K562 (cell line): ENCODE data around the gene NFKBIB. TPM values are rescaled to one million over a fixed set of nuclear protein-coding genes. Genes with fewer than 3 reads are reported as not detected.

ENCODE experiments used
- ARID2 ChIP-seq: fragments of 450-650 bp; IDR thresholded peaks from 2 replicates; pipeline ENCODE4 v1.6.1; 2017; ENCODE audit warnings: antibody characterized with exemption, mild to moderate bottlenecking
- GATAD2A ChIP-seq: fragments of 450-650 bp; IDR thresholded peaks from 2 replicates; pipeline ENCODE4 v1.6.1; 2017
- HSF4 ChIP-seq: fragments of 250-450 bp; sonication (Bioruptor Pico); IDR thresholded peaks from 2 replicates; pipeline ENCODE4 v2.1.2; 2022; ENCODE audit warnings: mild to moderate bottlenecking, moderate library complexity, borderline replicate concordance
- KLF6 ChIP-seq: fragments of 250-450 bp; sonication (Bioruptor Pico); IDR thresholded peaks from 2 replicates; pipeline ENCODE4 v1.4.0; 2020; ENCODE audit warnings: mild to moderate bottlenecking, moderate library complexity, borderline replicate concordance
- MCM2 ChIP-seq: fragments of 450-650 bp; IDR thresholded peaks from 2 replicates; pipeline ENCODE4 v1.6.1; 2017; ENCODE audit warnings: low read depth, mild to moderate bottlenecking
- NFIX ChIP-seq: fragments of 250-450 bp; sonication (Bioruptor Pico); IDR thresholded peaks from 2 replicates; pipeline ENCODE4 v1.4.0; 2020; ENCODE audit warnings: low read depth, mild to moderate bottlenecking, moderate library complexity
- RFX1 ChIP-seq: fragments of 450-650 bp; IDR thresholded peaks from 2 replicates; pipeline ENCODE4 v1.6.1; 2016; ENCODE audit warnings: mild to moderate bottlenecking, moderate library complexity
- SIN3B ChIP-seq: fragments of 450-650 bp; IDR thresholded peaks from 2 replicates; pipeline ENCODE4 v1.6.1; 2017; ENCODE audit warnings: low read depth, mild to moderate bottlenecking, moderate library complexity
- ZBED1 ChIP-seq: IDR thresholded peaks from 2 replicates; pipeline ENCODE4 v1.6.1; 2014
- ZNF444 ChIP-seq: fragments of 250-450 bp; sonication (Bioruptor Pico); IDR thresholded peaks from 2 replicates; pipeline ENCODE4 v1.4.0; 2020; ENCODE audit warnings: mild to moderate bottlenecking, moderate library complexity
- polyA plus RNA-seq, 8 experiments: library from polyadenylated mRNA; depleted of rRNA in 4 of 8; stranded (reverse) in 5 of 8; unstranded in 3 of 8; fragments of >200 nt; fragmentation: Nextera tagmentation in 2 of 8; fragmentation: Illumina TruSeq in 1 of 8; extraction: Ambion mirVana in 2 of 8; extraction: Trizol in 1 of 8; gene quantifications; 2 replicates each; pipeline versions ENCODE4 v1.2.1 to v1.2.3, GENCODE V29; 2011 to 2014; ENCODE audit warnings: inconsistent platforms in 1 of 8, missing spikeins in 1 of 8
- total RNA-seq, 7 experiments: library from RNA; depleted of rRNA in 6 of 7; stranded (reverse); fragments of >200 nt in 6 of 7; fragmentation: Illumina TruSeq in 2 of 7; extraction: Trizol in 2 of 7; gene quantifications; 2 replicates each; pipeline versions ENCODE4 v1.2.1 to v1.2.3, GENCODE V29; 2011 to 2021; ENCODE audit warnings: low replicate concordance in 1 of 7
- TF ChIP-seq, protein P1 (sequence below): fragments of 450-650 bp; IDR thresholded peaks from 2 replicates; pipeline ENCODE4 v1.6.1; 2016; ENCODE audit warnings: mild to moderate bottlenecking, moderate library complexity
- TF ChIP-seq, protein P2 (sequence below): fragments of 450-650 bp; IDR thresholded peaks from 2 replicates; pipeline ENCODE4 v1.6.1; 2018; ENCODE audit warnings: mild to moderate bottlenecking, low read depth; ENCODE audit not compliant: partially characterized antibody
- TF ChIP-seq, protein P3 (sequence below): sonication (generic); formaldehyde crosslinking; IDR thresholded peaks from 2 replicates; pipeline ENCODE4 v1.8.0; 2022; ENCODE audit warnings: missing genetic modification reagents, mild to moderate bottlenecking, borderline replicate concordance

The NFKBIB gene
- total and polyA plus RNA-seq, 9 of the 15 experiments (the other 6 are each of a cell fraction or from before 2014, with no cell fraction given): 1.5 to 44.9 (median 10.4) TPM

DNA sequence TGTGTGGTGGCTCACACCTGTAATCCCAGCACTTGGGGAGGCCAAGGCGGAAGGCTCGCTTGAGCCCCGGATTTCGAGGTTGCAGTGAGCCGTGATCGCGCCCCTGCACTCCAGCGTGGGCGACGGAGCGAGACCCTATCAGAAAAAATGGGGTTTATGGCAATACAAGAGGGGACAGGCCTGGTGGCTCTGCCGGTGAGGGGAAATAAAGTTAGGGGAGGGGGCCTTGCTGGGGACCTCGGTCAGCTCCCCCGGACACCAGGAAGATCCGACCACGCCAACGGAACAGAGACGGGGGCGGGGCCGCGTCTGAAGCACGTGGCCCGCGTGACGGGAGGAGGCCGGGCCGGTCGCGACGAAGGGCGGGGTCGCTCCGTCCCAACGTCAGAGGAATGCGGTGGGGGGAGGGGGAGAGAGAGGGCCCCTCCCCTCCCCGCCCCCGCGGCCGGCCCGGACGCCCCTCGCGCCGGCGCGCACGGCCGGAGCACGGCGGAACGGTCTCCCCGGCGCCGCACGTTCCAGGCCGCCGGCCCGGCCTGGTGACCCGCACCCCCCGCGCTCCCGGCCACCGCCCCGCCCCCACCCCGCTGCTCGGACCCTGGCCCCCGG is 48.0 kb upstream of the NFKBIB start (continued):
- TF ChIP-seq, protein P1, sequence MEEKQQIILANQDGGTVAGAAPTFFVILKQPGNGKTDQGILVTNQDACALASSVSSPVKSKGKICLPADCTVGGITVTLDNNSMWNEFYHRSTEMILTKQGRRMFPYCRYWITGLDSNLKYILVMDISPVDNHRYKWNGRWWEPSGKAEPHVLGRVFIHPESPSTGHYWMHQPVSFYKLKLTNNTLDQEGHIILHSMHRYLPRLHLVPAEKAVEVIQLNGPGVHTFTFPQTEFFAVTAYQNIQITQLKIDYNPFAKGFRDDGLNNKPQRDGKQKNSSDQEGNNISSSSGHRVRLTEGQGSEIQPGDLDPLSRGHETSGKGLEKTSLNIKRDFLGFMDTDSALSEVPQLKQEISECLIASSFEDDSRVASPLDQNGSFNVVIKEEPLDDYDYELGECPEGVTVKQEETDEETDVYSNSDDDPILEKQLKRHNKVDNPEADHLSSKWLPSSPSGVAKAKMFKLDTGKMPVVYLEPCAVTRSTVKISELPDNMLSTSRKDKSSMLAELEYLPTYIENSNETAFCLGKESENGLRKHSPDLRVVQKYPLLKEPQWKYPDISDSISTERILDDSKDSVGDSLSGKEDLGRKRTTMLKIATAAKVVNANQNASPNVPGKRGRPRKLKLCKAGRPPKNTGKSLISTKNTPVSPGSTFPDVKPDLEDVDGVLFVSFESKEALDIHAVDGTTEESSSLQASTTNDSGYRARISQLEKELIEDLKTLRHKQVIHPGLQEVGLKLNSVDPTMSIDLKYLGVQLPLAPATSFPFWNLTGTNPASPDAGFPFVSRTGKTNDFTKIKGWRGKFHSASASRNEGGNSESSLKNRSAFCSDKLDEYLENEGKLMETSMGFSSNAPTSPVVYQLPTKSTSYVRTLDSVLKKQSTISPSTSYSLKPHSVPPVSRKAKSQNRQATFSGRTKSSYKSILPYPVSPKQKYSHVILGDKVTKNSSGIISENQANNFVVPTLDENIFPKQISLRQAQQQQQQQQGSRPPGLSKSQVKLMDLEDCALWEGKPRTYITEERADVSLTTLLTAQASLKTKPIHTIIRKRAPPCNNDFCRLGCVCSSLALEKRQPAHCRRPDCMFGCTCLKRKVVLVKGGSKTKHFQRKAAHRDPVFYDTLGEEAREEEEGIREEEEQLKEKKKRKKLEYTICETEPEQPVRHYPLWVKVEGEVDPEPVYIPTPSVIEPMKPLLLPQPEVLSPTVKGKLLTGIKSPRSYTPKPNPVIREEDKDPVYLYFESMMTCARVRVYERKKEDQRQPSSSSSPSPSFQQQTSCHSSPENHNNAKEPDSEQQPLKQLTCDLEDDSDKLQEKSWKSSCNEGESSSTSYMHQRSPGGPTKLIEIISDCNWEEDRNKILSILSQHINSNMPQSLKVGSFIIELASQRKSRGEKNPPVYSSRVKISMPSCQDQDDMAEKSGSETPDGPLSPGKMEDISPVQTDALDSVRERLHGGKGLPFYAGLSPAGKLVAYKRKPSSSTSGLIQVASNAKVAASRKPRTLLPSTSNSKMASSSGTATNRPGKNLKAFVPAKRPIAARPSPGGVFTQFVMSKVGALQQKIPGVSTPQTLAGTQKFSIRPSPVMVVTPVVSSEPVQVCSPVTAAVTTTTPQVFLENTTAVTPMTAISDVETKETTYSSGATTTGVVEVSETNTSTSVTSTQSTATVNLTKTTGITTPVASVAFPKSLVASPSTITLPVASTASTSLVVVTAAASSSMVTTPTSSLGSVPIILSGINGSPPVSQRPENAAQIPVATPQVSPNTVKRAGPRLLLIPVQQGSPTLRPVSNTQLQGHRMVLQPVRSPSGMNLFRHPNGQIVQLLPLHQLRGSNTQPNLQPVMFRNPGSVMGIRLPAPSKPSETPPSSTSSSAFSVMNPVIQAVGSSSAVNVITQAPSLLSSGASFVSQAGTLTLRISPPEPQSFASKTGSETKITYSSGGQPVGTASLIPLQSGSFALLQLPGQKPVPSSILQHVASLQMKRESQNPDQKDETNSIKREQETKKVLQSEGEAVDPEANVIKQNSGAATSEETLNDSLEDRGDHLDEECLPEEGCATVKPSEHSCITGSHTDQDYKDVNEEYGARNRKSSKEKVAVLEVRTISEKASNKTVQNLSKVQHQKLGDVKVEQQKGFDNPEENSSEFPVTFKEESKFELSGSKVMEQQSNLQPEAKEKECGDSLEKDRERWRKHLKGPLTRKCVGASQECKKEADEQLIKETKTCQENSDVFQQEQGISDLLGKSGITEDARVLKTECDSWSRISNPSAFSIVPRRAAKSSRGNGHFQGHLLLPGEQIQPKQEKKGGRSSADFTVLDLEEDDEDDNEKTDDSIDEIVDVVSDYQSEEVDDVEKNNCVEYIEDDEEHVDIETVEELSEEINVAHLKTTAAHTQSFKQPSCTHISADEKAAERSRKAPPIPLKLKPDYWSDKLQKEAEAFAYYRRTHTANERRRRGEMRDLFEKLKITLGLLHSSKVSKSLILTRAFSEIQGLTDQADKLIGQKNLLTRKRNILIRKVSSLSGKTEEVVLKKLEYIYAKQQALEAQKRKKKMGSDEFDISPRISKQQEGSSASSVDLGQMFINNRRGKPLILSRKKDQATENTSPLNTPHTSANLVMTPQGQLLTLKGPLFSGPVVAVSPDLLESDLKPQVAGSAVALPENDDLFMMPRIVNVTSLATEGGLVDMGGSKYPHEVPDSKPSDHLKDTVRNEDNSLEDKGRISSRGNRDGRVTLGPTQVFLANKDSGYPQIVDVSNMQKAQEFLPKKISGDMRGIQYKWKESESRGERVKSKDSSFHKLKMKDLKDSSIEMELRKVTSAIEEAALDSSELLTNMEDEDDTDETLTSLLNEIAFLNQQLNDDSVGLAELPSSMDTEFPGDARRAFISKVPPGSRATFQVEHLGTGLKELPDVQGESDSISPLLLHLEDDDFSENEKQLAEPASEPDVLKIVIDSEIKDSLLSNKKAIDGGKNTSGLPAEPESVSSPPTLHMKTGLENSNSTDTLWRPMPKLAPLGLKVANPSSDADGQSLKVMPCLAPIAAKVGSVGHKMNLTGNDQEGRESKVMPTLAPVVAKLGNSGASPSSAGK: peak; percentile 87
- TF ChIP-seq ZNF444 (CRISPR knock-in tag) (peak; percentile 88), SIN3B (no peak), MCM2 (no peak), RFX1 (no peak), NFIX (CRISPR knock-in tag) (no peak), HSF4 (CRISPR knock-in tag) (no peak), ZBED1 (no peak), KLF6 (CRISPR knock-in tag) (peak; percentile 27; the same call in 1 of the 2 replicates), ARID2 (no peak), GATAD2A (no peak)
- TF ChIP-seq, protein P2, sequence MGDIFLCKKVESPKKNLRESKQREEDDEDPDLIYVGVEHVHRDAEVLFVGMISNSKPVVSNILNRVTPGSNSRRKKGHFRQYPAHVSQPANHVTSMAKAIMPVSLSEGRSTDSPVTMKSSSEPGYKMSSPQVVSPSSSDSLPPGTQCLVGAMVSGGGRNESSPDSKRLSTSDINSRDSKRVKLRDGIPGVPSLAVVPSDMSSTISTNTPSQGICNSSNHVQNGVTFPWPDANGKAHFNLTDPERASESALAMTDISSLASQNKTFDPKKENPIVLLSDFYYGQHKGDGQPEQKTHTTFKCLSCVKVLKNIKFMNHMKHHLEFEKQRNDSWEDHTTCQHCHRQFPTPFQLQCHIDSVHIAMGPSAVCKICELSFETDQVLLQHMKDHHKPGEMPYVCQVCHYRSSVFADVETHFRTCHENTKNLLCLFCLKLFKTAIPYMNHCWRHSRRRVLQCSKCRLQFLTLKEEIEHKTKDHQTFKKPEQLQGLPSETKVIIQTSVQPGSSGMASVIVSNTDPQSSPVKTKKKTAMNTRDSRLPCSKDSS: no peak
- TF ChIP-seq, protein P3, sequence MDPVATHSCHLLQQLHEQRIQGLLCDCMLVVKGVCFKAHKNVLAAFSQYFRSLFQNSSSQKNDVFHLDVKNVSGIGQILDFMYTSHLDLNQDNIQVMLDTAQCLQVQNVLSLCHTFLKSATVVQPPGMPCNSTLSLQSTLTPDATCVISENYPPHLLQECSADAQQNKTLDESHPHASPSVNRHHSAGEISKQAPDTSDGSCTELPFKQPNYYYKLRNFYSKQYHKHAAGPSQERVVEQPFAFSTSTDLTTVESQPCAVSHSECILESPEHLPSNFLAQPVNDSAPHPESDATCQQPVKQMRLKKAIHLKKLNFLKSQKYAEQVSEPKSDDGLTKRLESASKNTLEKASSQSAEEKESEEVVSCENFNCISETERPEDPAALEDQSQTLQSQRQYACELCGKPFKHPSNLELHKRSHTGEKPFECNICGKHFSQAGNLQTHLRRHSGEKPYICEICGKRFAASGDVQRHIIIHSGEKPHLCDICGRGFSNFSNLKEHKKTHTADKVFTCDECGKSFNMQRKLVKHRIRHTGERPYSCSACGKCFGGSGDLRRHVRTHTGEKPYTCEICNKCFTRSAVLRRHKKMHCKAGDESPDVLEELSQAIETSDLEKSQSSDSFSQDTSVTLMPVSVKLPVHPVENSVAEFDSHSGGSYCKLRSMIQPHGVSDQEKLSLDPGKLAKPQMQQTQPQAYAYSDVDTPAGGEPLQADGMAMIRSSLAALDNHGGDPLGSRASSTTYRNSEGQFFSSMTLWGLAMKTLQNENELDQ (CRISPR knock-in tag): no peak
